ENCODE results near the gene PRSS22.

The PRSS22 gene

DNA sequence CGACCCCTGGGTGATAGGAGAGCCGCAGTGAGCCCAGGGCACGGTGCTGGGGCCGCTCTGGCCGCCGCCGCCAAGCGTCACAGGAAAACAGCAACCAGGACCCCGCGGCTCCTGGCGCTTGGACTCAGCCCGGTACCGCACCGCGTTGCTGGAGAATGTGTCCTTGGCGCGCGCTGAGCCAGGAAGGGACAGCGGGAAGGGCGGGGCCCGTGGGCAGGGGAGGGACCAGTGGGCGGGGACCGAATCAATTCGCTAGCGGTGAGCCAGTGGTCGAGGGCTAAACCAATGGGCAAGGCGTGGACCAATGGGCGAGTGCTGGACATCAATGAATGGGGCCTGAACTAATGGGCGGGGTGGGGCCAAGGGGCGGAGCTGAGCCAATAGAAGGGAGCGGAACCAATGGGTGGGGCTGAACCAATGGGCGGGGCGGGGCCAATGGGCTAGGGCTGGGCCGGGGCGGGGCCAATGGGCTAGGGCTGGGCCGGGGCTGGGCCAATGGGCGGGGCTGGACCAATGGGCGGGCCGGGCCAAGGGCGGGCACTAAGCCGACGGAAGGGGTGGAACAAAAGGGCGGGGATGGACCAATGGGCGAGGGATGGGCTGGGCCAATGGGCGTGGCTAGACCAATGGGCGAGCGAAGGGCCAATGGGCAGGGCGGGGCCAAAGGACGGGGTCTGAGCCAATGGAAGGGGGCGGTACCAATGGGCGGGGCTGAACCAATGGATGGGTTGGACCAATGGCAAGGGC, 47.4 kb upstream of the PRSS22 start:
- no peaks in the 10 kb centered on the region for H4K20me1 ChIP-seq (ENCODE audit: insufficient read depth, low read length, poor library complexity, severe bottlenecking)
- peak overlapping the region; percentile 71 for H3K4me2 ChIP-seq (ENCODE audit: low read depth, low read length, poor library complexity, severe bottlenecking)
- peak overlapping the region; percentile 92 for H3K9ac ChIP-seq (ENCODE audit: low read depth, low read length, poor library complexity, severe bottlenecking)
- H3K4me3 ChIP-seq (ENCODE audit: low read length, poor library complexity, severe bottlenecking): peak overlapping the region; percentile 89
- no peaks in the 10 kb centered on the region for H3K79me2 ChIP-seq (ENCODE audit: insufficient read depth, low read length)
- no peaks in the 10 kb centered on the region for H3K27me3 ChIP-seq (ENCODE audit: insufficient read depth, low read length, poor library complexity, severe bottlenecking)
- H3F3A ChIP-seq (ENCODE audit: low read depth): no peaks in the 10 kb centered on the region
- no peaks in the 10 kb centered on the region for H3K36me3 ChIP-seq (ENCODE audit: insufficient read depth, low read length)
- H3K9me2 ChIP-seq (replicated peaks; ENCODE audit: low read depth, low read length): no peaks in the 10 kb centered on the region
- no peak overlapping the region for H2AFZ ChIP-seq (ENCODE audit: low read length)
- TF ChIP-seq EZH2phosphoT487 (IDR thresholded peaks at IDR 0.05; ENCODE audit: borderline replicate concordance): no peak
- TF ChIP-seq, protein P1, sequence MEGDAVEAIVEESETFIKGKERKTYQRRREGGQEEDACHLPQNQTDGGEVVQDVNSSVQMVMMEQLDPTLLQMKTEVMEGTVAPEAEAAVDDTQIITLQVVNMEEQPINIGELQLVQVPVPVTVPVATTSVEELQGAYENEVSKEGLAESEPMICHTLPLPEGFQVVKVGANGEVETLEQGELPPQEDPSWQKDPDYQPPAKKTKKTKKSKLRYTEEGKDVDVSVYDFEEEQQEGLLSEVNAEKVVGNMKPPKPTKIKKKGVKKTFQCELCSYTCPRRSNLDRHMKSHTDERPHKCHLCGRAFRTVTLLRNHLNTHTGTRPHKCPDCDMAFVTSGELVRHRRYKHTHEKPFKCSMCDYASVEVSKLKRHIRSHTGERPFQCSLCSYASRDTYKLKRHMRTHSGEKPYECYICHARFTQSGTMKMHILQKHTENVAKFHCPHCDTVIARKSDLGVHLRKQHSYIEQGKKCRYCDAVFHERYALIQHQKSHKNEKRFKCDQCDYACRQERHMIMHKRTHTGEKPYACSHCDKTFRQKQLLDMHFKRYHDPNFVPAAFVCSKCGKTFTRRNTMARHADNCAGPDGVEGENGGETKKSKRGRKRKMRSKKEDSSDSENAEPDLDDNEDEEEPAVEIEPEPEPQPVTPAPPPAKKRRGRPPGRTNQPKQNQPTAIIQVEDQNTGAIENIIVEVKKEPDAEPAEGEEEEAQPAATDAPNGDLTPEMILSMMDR (conservative IDR thresholded peaks at IDR 0.05; ENCODE audit: low read length): no peak
- peaks cover 3% of the 10 kb centered on the region for H3K4me1 ChIP-seq (ENCODE audit: insufficient read depth, low read length, poor library complexity, severe bottlenecking)
- H3K9me3 ChIP-seq (ENCODE audit: insufficient read depth, low read depth, low read length): no peaks in the 10 kb centered on the region

DNA sequence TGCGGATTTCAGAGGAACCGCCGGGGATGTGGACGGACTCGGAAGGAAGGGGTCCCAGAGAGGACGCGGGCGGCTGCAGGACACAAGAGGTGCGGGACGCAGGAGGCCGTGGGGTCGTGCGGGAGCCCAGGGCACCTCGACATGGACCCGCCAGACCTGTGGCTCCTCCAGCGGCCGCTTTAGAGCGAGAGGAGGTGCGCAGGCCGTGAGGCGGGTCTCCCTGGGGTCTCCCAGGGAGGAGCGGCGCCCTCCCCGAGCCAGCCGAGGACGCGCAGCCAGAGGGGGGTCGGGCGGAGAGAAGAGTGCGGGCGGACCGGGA, 46.9 kb upstream of the PRSS22 start:
- Histone ChIP-seq H3K4me2 (ENCODE audit: low read depth, low read length, poor library complexity, severe bottlenecking) (peak overlapping the region; percentile 71), H3K4me3 (ENCODE audit: low read length, poor library complexity, severe bottlenecking) (peak overlapping the region; percentile 89), H3K9me3 (ENCODE audit: insufficient read depth, low read depth, low read length) (no peaks in the 10 kb centered on the region), H3K36me3 (ENCODE audit: insufficient read depth, low read length) (no peaks in the 10 kb centered on the region), H3K9ac (ENCODE audit: low read depth, low read length, poor library complexity, severe bottlenecking) (peak overlapping the region; percentile 92), H3K4me1 (ENCODE audit: insufficient read depth, low read length, poor library complexity, severe bottlenecking) (peaks cover 3% of the 10 kb centered on the region), H3K27me3 (ENCODE audit: insufficient read depth, low read length, poor library complexity, severe bottlenecking) (no peaks in the 10 kb centered on the region), H3F3A (ENCODE audit: low read depth) (no peaks in the 10 kb centered on the region), H4K20me1 (ENCODE audit: insufficient read depth, low read length, poor library complexity, severe bottlenecking) (no peaks in the 10 kb centered on the region), H3K79me2 (ENCODE audit: insufficient read depth, low read length) (no peaks in the 10 kb centered on the region), H3K9me2 (replicated peaks; ENCODE audit: low read depth, low read length) (no peaks in the 10 kb centered on the region), H2AFZ (ENCODE audit: low read length) (peak overlapping the region; percentile 81)
- TF ChIP-seq, protein P1 (conservative IDR thresholded peaks at IDR 0.05; ENCODE audit: low read length): no peak
- no peak for TF ChIP-seq EZH2phosphoT487 (IDR thresholded peaks at IDR 0.05; ENCODE audit: borderline replicate concordance)

DNA sequence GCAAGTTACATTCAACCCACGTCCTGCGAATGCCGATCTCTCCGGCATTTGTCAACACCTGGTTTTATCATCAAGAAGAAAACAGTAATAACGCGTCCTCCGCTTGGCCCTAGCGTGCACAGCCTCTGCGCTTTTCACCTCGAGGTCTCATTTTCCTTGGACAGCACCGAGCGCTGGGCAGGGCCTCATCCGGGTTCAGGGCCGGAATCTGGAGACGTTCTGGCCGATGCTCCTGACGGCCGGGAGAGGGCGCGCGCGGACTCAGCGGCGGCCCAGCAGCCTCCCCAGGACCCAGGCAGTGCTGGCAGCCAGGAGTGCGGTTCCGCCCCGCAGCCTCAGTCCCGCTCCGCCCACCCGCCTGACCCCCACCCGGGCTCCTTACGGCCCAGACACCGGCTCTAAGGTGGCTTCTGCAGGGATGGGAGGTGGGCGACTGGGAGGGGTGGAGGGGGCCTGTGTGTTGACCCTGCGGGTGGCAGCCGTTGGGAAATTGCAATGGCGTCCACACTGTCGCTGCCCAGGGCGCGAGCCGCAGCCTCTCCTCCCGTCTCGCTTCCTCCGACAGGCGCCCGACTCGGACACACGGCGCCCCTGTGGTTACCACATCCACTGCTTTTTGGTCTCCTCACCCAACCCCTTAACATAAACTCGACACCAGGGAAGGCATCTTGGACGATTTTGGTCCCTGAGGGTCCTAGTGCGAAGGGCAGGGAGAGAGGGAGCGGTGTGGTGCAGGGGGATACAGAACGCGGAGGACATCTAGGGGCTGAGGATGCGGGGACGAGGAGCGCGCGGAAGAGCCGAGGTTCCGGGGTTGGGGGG, 46.3 kb upstream of the PRSS22 start:
- no peaks in the 10 kb centered on the region for H3K27me3 ChIP-seq (ENCODE audit: insufficient read depth, low read length, poor library complexity, severe bottlenecking)
- H3K9me3 ChIP-seq (ENCODE audit: insufficient read depth, low read depth, low read length): no peaks in the 10 kb centered on the region
- no peaks in the 10 kb centered on the region for H3F3A ChIP-seq (ENCODE audit: low read depth)
- no peaks in the 10 kb centered on the region for H3K79me2 ChIP-seq (ENCODE audit: insufficient read depth, low read length)
- H3K36me3 ChIP-seq (ENCODE audit: insufficient read depth, low read length): no peaks in the 10 kb centered on the region
- peak overlapping the region; percentile 71 for H3K4me2 ChIP-seq (ENCODE audit: low read depth, low read length, poor library complexity, severe bottlenecking)
- H2AFZ ChIP-seq (ENCODE audit: low read length): peak overlapping the region; percentile 86
- peaks cover 3% of the 10 kb centered on the region for H3K4me1 ChIP-seq (ENCODE audit: insufficient read depth, low read length, poor library complexity, severe bottlenecking)
- no peak for TF ChIP-seq EZH2phosphoT487 (IDR thresholded peaks at IDR 0.05; ENCODE audit: borderline replicate concordance)
- TF ChIP-seq, protein P1 (conservative IDR thresholded peaks at IDR 0.05; ENCODE audit: low read length): peak; percentile 57
- H4K20me1 ChIP-seq (ENCODE audit: insufficient read depth, low read length, poor library complexity, severe bottlenecking): no peaks in the 10 kb centered on the region
- H3K4me3 ChIP-seq (ENCODE audit: low read length, poor library complexity, severe bottlenecking): peak overlapping the region; percentile 89
- no peaks in the 10 kb centered on the region for H3K9me2 ChIP-seq (replicated peaks; ENCODE audit: low read depth, low read length)
- peak overlapping the region; percentile 92 for H3K9ac ChIP-seq (ENCODE audit: low read depth, low read length, poor library complexity, severe bottlenecking)
